ENCODE results near the gene EMP2.
"Not testable (repeated sequence)": the region's sequence is repeated elsewhere in the genome, so short reads cannot be mapped to it uniquely, and the experiment has no call there.

Gene EMP2

GRCh38 chr16:10578474-10579316, 1.7 kb downstream of the EMP2 start:
- no peak for DNase-seq (ENCODE audit: low spot score)

- DNase-seq (ENCODE audit: low spot score), result no peak
Observed at GRCh38 chr16:10577305-10578202, 2.8 kb downstream of the EMP2 start.

DNA sequence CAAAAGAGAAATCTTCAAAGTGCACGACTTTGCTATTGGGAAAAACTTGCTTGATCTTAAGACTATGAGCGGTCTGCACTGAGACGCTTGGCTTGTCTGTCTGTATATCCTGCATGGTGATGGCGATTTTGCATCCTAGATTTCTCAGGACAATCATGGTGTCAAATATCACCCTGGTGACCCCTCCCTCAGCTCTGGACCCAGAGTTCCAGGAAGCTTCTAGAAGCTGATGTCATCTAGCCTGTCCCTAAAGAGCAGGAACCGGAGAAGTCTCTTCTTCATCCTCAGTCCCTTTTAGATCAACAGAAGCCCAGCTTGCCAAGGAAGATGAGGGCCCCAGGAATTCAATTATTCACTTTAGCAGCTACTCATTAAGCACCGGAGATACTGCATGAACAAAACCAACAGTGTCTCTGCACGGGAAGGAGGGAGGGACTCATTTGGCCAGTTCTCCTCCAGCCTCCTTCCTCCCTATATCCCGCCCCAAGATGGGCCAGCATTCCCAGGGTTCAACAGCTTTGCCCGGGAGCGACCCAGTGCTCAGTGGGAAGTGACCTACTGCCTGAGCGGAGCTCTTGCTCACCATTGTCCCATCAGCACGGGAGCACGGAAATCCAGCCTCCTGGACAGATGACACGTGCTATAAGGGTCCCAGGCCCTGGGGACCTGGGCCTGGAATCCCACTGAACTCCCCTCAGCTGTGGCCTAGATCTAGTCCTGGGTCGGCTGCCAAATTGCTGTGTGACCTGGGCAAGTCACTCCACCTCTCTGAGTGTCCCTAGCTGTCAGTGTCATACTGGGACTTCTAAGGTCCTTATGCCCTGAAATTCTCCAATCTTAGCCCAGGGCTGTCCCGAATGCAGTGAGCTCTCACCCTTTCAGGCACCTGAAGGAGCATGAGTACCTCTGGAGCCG, 3.8 kb downstream of the EMP2 start:
- no peak for DNase-seq (ENCODE audit: low spot score)

DNA sequence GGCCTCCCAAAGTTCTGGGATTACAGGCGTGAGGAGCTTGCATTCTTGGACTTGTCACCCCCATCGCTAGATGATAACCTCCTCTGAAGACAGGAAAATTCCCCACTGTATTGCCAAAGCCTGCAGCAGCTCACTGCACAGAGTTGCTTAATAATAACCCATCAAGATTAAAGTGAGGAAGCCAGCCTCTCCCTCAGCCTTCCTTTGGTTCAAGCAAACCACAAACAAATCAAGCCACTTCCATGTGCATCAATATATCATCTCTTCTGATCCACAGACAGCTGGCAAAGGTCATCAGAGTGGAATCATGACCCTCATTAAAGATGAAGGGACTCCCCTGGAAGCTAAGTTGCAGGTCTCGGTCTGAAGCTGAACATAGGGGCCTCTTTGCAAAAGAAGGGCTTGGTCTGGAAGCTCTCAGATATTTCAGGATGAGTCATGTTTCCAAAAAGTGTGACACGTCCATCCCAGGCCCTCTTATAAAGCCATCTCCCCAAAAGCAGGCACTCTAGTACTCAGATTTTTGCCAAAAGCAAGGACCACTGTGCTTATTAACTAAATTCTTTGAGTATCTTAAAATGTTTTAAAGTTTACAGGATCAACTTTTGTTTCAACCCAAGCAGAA, 4.8 kb downstream of the EMP2 start:
- no peak for DNase-seq (ENCODE audit: low spot score)

DNA sequence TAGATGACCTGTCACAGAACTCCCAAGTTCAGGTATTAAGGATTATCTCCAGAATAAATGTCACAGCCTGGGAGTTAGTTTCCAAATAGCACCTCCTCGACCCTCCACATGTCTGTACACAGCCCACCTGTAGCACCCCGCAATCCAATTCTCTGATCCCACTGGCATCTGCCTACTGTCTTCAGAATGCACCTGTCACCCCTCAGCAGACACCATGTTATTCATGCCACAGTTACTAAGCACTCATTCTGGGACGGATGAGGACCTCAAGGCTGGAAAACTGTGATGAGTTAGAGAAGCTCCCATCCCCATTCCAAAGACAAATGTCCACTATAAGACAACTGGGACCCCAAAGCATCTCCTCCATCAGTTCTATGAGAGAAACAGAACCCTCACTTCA, 7.8 kb downstream of the EMP2 start:
- no peak for DNase-seq (ENCODE audit: low spot score)

GRCh38 chr16:10571354-10571753, 9.0 kb downstream of the EMP2 start:
- no peak for DNase-seq (ENCODE audit: low spot score)

DNA sequence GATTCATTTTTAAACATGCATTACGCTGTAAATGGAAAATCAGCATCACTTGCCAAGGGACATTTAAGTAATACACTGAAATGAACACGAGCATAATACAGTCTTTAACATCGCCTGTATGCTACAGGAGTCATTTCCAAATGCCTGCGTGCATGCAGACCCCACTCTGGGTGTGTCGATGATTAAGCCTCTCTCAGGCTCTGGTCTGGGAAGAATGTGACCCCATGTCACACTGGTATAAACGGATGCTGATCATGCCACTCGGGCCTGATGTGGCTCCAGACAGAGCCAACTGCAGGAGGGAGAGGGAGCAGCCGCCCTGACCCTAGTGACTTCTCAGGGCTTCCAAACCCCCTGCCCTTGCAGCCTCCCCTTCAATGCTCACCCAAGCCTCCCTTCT, 10.8 kb downstream of the EMP2 start:
- no peak for DNase-seq (ENCODE audit: low spot score)

DNA sequence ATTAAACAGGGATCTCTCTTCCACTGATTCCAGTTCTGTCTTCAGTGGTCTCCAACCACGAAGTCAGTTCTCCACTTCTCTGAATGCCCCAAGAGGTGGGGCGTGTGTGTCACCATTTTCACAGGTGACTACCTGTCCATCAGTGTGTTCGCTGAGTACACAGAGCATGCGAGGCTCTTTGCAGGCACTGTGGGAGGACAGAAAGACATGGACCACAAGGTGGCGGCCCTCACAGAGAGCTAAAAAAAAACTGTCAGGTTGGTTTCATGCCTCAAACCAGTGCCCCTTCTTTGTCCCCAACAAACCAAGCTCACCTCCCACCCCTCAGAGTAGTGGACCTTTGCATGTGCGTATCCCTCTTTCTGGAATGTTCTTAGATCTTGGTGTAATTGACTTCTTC, 13.8 kb downstream of the EMP2 start:
- no peak for DNase-seq (ENCODE audit: low spot score)

GRCh38 chr16:10565167-10565566, 15.2 kb downstream of the EMP2 start:
- no peak for DNase-seq (ENCODE audit: low spot score)

- no peak for DNase-seq (ENCODE audit: low spot score)
Observed at GRCh38 chr16:10564591-10564990, 15.8 kb downstream of the EMP2 start.

GRCh38 chr16:10562361-10562899, 18.0 kb downstream of the EMP2 start:
- no peak for DNase-seq (ENCODE audit: low spot score)

GRCh38 chr16:10561425-10561824, 19.0 kb downstream of the EMP2 start:
- DNase-seq (ENCODE audit: low spot score), result no peak

DNA sequence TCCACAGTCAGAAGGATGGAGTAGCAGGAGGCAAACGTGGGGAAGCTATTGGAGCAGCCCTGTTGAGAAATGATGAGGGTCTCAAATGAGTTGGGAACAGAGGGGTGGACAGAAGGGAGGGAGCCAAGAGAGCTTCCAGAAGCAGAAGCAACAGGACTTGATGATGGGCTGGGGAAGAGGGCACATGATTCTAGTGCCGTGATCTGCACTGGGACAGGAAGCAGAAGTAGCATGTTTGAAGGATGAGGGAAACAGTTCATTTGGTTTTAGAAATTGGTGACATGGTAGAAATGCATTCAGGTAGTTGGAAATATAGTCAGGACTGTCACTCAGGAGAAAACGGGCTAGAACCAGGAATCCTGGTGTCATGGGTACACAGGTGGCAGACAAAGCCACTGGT, 19.4 kb downstream of the EMP2 start:
- no peak for DNase-seq (ENCODE audit: low spot score)

GRCh38 chr16:10559792-10560191, 20.6 kb downstream of the EMP2 start:
- not testable (repeated sequence) for DNase-seq (ENCODE audit: low spot score)

DNA sequence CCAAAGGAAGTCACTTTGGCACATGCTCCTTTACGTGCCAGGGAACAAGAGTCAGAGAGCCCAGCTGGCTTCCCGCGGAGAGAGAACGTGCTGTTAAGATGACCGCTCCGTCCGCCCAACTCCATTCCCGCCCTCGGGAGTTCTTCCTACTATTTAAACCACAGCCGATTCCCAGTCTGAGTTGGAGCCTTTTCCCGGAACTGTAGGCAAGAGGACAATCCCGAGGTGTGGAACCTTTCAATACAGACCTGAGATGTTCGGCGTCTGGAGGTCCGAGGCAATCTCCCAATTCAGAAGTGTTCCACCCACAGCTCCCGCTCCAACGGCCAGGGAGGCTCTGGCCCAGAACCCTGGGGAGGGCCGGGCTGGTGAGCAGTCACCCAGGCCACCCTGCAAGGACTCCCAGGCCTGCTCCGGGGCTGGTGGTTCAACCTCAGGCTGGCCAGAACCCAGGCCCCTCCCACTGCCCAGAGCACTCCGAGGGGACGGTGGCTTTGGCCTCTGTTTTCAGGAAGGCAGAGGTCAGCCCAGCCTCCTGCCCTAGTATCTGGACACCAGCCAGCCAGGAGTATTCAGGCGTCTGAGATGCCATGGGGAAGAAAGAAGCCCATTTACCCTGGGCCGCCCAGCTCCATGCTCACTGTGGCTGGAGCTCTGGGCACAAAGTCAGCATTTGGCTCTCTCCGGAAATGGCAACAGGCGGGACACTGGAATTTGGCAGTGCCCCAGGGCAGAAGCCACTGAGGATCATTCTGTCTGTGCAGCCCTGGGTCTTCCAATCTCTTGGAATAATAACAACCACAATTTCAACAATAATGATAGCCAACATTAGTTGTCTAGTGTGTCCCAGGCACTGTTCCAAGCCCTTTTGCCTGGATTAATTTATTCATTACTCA, 21.4 kb downstream of the EMP2 start:
- DNase-seq (ENCODE audit: low spot score), result no peak

DNA sequence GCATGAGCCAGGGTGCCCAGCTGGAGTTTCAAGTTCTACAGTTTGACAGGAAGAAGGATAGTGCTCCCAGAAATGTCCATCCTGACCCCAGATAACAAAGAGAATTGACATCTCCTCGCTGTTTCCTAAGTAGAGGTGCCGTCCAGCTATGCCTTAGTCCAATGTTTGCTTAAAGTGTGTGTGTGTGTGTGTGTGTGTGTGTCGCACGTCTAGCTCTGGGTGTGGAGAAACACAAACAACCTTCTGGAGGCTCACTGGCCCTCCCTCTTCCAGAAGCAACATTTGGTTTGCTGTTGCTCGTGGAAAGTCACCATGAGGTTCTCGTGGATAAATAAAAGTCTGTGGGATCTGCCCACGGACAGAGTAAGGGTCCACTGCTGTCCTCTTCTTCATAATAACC, 22.1 kb downstream of the EMP2 start:
- DNase-seq (ENCODE audit: low spot score), result no peak

GRCh38 chr16:10557750-10558149, 22.6 kb downstream of the EMP2 start:
- DNase-seq (ENCODE audit: low spot score), result no peak

GRCh38 chr16:10556236-10556635, 24.2 kb downstream of the EMP2 start:
- no peak for DNase-seq (ENCODE audit: low spot score)

DNA sequence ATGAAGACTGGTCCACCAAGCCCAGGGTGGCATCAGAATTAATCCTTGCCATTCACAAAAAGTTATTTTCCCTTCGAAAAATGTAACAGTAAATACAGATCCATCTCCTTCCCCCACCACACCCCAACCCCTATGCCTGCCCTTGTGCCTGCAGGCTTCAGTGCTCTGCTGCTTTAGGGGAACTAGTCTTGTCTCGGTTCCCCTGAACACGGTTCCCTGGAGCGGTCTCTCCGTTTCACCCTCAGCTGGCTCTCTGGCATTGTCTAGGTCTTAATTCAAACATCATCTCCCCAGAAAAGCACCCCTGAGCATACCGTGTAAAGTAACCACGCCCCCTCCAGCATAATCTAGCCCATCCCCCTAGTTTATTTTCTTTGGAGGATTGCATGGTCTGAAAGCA, 25.8 kb downstream of the EMP2 start:
- no peak for DNase-seq (ENCODE audit: low spot score)

- no peak for DNase-seq (ENCODE audit: low spot score)
Observed at GRCh38 chr16:10552998-10553491, 27.4 kb downstream of the EMP2 start.

All from ecto neural progenitor cell (in vitro differentiated cells).